Body of pancreas (tissue), 4 donors: ENCODE data around the gene EHMT2. TPM values are rescaled to one million over a fixed set of nuclear protein-coding genes. Genes with fewer than 3 reads are reported as not detected.
A peak's percentile ranks its signal among the peaks of the same experiment; 100 is the strongest.

Source experiments
- ATAC-seq: fragments of 150-250 bp; one replicate; pipeline ENCODE4 v1.9.1; 2016
- DNase-seq, 4 donors: peaks; one replicate each; pipeline ENCODE4 v3.0.0-alpha.2; 2019
- H3K27ac ChIP-seq, 4 donors: fragments of 200-600 bp; sonication (generic); 1 replicate in 3 of 4; 2 replicates in 1 of 4; pipeline versions ENCODE4 v1.5.1 to v1.6.1; 2016 to 2019; ENCODE audit warnings: mild to moderate bottlenecking in 1 of 4, mixed read lengths in 1 of 4, moderate library complexity in 1 of 4
- H3K27me3 ChIP-seq, 2 donors: fragments of 200-600 bp; sonication (generic); one replicate each; pipeline ENCODE4 v1.6.0; 2016; ENCODE audit warnings: mild to moderate bottlenecking in 1 of 2
- H3K36me3 ChIP-seq, 2 donors: fragments of 200-600 bp; sonication (generic); replicated peaks in 1 of 2; 2 replicates each; pipeline ENCODE4 v1.5.1; 2016; ENCODE audit warnings: low read depth in 2 of 2; ENCODE audit not compliant: insufficient read depth in 1 of 2
- H3K4me1 ChIP-seq: fragments of 200-600 bp; sonication (generic); one replicate; pipeline ENCODE4 v1.6.0; 2016
- H3K4me3 ChIP-seq, 2 donors: fragments of 200-600 bp; sonication (generic); 1 replicate in 1 of 2; 2 replicates in 1 of 2; pipeline ENCODE4 v1.5.1; 2016 to 2019
- H3K9me3 ChIP-seq, 3 donors: fragments of 200-600 bp; sonication (generic); 1 replicate in 2 of 3; 2 replicates in 1 of 3; pipeline ENCODE4 v1.5.1; 2016
- CTCF ChIP-seq, 7 experiments: fragments of 450-650 bp in 4 of 7; fragments of 200-600 bp in 3 of 7; sonication (generic) in 3 of 7; IDR thresholded peaks; one replicate each; pipeline ENCODE4 v1.5.1; 2016 to 2019; ENCODE audit warnings: antibody characterized with exemption in 7 of 7
- POLR2A ChIP-seq, 3 donors: fragments of 450-650 bp; IDR thresholded peaks; one replicate each; pipeline ENCODE4 v1.6.1; 2016; ENCODE audit warnings: antibody characterized with exemption in 3 of 3, mild to moderate bottlenecking in 2 of 3
- WGBS, 2 donors: methylation state at CpG; one replicate each; pipeline ENCODE4 v1.1.5; 2017; 5-methylcytosine and 5-hydroxymethylcytosine counted together
- intact Hi-C: fragments of 100-400 bp; cut with DNase I; formaldehyde crosslinking; loops from one replicate; pipeline ENCODE4 v1.15.1; 2023
- total RNA-seq, 2 donors: library from RNA; depleted of rRNA; stranded (reverse); fragments of >200 nt; gene quantifications; one replicate each; pipeline ENCODE4 v1.1.0, GENCODE V29; 2016

The EHMT2 gene
- total RNA-seq, 2 donors from 2014 or later: 35.8 to 87.7 TPM

- Histone ChIP-seq H3K27me3 (no peaks in the 10 kb centered on the region), H3K4me3 (no peak within 1 kb of the TSS), H3K36me3 (peaks cover 5 to 21% of the 10 kb centered on the region in 2 donors), H3K9me3 (no peaks in the 10 kb centered on the region), H3K4me1 (peaks cover 20% of the 10 kb centered on the region), H3K27ac (peak within 1 kb of the TSS; percentile 61 to 79 (median 74))
- peak in 2 of 4 donors; percentile 47 to 63 for DNase-seq
- intact Hi-C loops: no loop called here
- WGBS, 2 donors: 49 to 52% methylated on average over 13 to 18 of the region's 18 CpGs
- TF ChIP-seq POLR2A (IDR thresholded peaks at IDR 0.05) (peak in 1 of 3 donors; percentile 26), CTCF (IDR thresholded peaks at IDR 0.05) (no peak)
- ATAC-seq: peak; percentile 59
Observed at GRCh38 chr6:31878726-31879125, 18.8 kb downstream of the EHMT2 start, which contains the start of gene SLC44A4. SLC44A4 (minus strand) TSS chr6:31878997; CDS start chr6:31878980, 17 bp downstream.

- H3K36me3 ChIP-seq: peaks cover under 1 to 19% of the 10 kb centered on the region in 2 donors
- intact Hi-C loops: no loop called here
- DNase-seq: no peak
- H3K27ac ChIP-seq: peak overlapping the region; percentile 61 to 79 (median 74)
- ATAC-seq: peak; percentile 3
- H3K4me3 ChIP-seq: no peak overlapping the region
- peaks cover 20% of the 10 kb centered on the region for H3K4me1 ChIP-seq
- no peaks in the 10 kb centered on the region for H3K9me3 ChIP-seq
- H3K27me3 ChIP-seq: no peaks in the 10 kb centered on the region
- WGBS, 2 donors: 73 to 76% methylated on average over 2 to 3 of the region's 3 CpGs
- TF ChIP-seq CTCF (IDR thresholded peaks at IDR 0.05) (no peak), POLR2A (IDR thresholded peaks at IDR 0.05) (no peak)
Observed at GRCh38 chr6:31878222-31878621, 19.3 kb downstream of the EHMT2 start.

- DNase-seq (peak; percentile 51 to 88 (median 76)), ATAC-seq (peak; percentile 79)
- Histone ChIP-seq H3K4me3 (no peak overlapping the region), H3K27ac (peak overlapping the region; percentile 61 to 79 (median 74)), H3K9me3 (no peaks in the 10 kb centered on the region), H3K36me3 (peaks cover 0 to 18% of the 10 kb centered on the region in 2 donors), H3K4me1 (peaks cover 20% of the 10 kb centered on the region), H3K27me3 (no peaks in the 10 kb centered on the region)
- intact Hi-C loops: no loop called here
- TF ChIP-seq POLR2A (IDR thresholded peaks at IDR 0.05) (peak in 2 of 3 donors; percentile 29 to 47), CTCF (IDR thresholded peaks at IDR 0.05) (no peak)
- WGBS, 2 donors: 38 to 53% methylated on average over 6 to 10 of the region's 10 CpGs
Observed at GRCh38 chr6:31877651-31878161, 19.8 kb downstream of the EHMT2 start.

- no peaks in the 10 kb centered on the region for H3K27me3 ChIP-seq
- ATAC-seq: peak; percentile 34
- H3K4me1 ChIP-seq: peaks cover 20% of the 10 kb centered on the region
- TF ChIP-seq POLR2A (IDR thresholded peaks at IDR 0.05): peak in 1 of 3 donors; percentile 0
- TF ChIP-seq CTCF (IDR thresholded peaks at IDR 0.05): no peak
- H3K9me3 ChIP-seq: no peaks in the 10 kb centered on the region
- peak in 3 of 4 donors; percentile 41 to 68 (median 49) for DNase-seq
- H3K4me3 ChIP-seq: no peak overlapping the region
- intact Hi-C loops: no loop called here
- H3K27ac ChIP-seq: peak overlapping the region; percentile 61 to 79 (median 74)
- WGBS, 2 donors: 39 to 40% methylated on average over 2 to 3 of the region's 3 CpGs
- H3K36me3 ChIP-seq: peaks cover 0 to 14% of the 10 kb centered on the region in 2 donors
Observed at GRCh38 chr6:31877125-31877650, 20.3 kb downstream of the EHMT2 start.
